ENCODE results near the gene THY1. TPM values are rescaled to one million over a fixed set of nuclear protein-coding genes. Genes with fewer than 3 reads are reported as not detected.

Gene THY1
- total RNA-seq, result 10 to 100 TPM in 1 of 2 donors, 1 to 10 TPM in 1; 3.3 to 39.7 TPM

- Histone ChIP-seq H3K9me3 (no peaks in the 10 kb centered on the region), H3K4me1 (replicated peaks) (no peaks in the 10 kb centered on the region), H3K27me3 (replicated peaks; ENCODE audit: insufficient read depth) (peaks cover 7% of the 10 kb centered on the region), H3K4me3 (peak within 1 kb of the TSS; percentile 16 to 25), H3K27ac (no peak within 1 kb of the TSS), H3K36me3 (no peaks in the 10 kb centered on the region)
- TF ChIP-seq POLR2A (IDR thresholded peaks at IDR 0.05), result no peak
- TF ChIP-seq, protein P1, sequence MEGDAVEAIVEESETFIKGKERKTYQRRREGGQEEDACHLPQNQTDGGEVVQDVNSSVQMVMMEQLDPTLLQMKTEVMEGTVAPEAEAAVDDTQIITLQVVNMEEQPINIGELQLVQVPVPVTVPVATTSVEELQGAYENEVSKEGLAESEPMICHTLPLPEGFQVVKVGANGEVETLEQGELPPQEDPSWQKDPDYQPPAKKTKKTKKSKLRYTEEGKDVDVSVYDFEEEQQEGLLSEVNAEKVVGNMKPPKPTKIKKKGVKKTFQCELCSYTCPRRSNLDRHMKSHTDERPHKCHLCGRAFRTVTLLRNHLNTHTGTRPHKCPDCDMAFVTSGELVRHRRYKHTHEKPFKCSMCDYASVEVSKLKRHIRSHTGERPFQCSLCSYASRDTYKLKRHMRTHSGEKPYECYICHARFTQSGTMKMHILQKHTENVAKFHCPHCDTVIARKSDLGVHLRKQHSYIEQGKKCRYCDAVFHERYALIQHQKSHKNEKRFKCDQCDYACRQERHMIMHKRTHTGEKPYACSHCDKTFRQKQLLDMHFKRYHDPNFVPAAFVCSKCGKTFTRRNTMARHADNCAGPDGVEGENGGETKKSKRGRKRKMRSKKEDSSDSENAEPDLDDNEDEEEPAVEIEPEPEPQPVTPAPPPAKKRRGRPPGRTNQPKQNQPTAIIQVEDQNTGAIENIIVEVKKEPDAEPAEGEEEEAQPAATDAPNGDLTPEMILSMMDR (IDR thresholded peaks at IDR 0.05), result no peak
- no peak for TF ChIP-seq POLR2AphosphoS5 (IDR thresholded peaks at IDR 0.05)
- intact Hi-C loops (cut with DNase I), result no loop called here
- no peak for DNase-seq (ENCODE audit: low spot score)
- 3% methylated on average over 29 of the region's 41 CpGs for WGBS
Measured at GRCh38 chr11:119422809-119423508, at the start of gene THY1. TSS of gene THY1 (minus strand) at chr11:119423172. CDS start at chr11:119420905, 2,267 bp downstream.

GRCh38 chr11:119472186-119472855 lies 49.3 kb upstream of the THY1 start:
- Histone ChIP-seq H3K9me3 (no peaks in the 10 kb centered on the region), H3K4me1 (replicated peaks) (no peaks in the 10 kb centered on the region), H3K27ac (no peak overlapping the region), H3K4me3 (no peak overlapping the region), H3K27me3 (replicated peaks; ENCODE audit: insufficient read depth) (no peaks in the 10 kb centered on the region), H3K36me3 (no peaks in the 10 kb centered on the region)
- DNase-seq (ENCODE audit: low spot score), result no peak
- TF ChIP-seq, protein P1 (IDR thresholded peaks at IDR 0.05), result no peak
- TF ChIP-seq POLR2AphosphoS5 (IDR thresholded peaks at IDR 0.05), result no peak
- no peak for TF ChIP-seq POLR2A (IDR thresholded peaks at IDR 0.05)
- WGBS, result 84% methylated on average over 10 of the region's 10 CpGs
- intact Hi-C loops (cut with DNase I), result no loop called here

GRCh38 chr11:119471329-119471728 lies 48.4 kb upstream of the THY1 start:
- intact Hi-C loops (cut with DNase I), result no loop called here
- H3K36me3 ChIP-seq, result no peaks in the 10 kb centered on the region
- no peaks in the 10 kb centered on the region for H3K9me3 ChIP-seq
- 89% methylated on average over 8 of the region's 8 CpGs for WGBS
- no peak for DNase-seq (ENCODE audit: low spot score)
- no peak overlapping the region for H3K27ac ChIP-seq
- H3K4me3 ChIP-seq, result no peak overlapping the region
- H3K27me3 ChIP-seq (replicated peaks; ENCODE audit: insufficient read depth), result no peaks in the 10 kb centered on the region
- TF ChIP-seq, protein P1 (IDR thresholded peaks at IDR 0.05), result no peak
- no peak for TF ChIP-seq POLR2A (IDR thresholded peaks at IDR 0.05)
- no peak for TF ChIP-seq POLR2AphosphoS5 (IDR thresholded peaks at IDR 0.05)
- no peaks in the 10 kb centered on the region for H3K4me1 ChIP-seq (replicated peaks)

DNA sequence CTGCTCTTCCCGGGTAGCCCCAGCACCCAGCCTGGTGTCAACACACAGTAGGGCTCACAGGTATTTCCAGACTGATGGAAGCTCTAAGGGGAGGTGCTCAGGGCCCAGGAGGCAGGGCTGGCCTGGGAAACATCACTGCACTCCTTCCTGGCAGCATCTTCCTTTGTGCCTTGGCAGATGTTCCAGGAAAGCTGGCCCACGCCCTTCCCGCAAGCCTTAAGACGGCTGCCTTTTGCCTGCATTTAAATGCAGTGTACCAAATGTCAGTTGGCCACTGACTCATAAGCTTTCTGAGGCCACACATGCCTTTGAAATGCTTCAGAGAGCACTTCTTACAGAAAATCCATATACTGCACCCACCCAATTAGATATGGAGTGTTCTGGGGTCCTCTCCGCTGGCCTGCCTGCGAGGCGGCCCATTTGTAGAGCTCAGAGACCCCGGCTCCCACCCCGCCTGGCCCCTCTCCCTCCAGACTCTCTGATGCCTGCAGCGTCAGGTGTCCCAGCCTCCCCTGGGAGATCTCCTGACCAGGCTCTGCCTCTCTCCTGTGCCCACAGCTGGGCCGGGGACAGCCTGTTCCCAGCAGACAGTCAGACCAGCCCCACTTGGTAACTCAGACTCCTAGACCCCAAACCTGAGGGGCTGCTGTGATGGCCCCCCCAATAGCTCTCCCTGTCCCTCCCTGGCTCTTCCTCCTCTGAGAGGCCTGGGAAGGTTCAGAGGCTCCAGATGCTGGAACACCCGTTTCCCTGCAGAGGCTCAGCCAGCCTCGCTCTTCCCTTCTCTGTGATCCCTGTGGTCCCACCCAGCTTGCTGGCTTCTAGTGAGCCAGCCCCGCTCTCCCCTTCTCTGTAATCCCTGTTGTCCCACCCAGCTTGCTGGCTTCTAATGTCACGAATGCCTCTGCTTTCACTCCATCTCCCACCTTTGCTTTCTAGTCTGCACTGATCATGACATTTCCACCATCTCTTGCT lies 47.6 kb upstream of the THY1 start:
- 73% methylated on average over 15 of the region's 15 CpGs for WGBS
- Histone ChIP-seq H3K27me3 (replicated peaks; ENCODE audit: insufficient read depth) (no peaks in the 10 kb centered on the region), H3K4me1 (replicated peaks) (no peaks in the 10 kb centered on the region), H3K4me3 (no peak overlapping the region), H3K36me3 (no peaks in the 10 kb centered on the region), H3K9me3 (no peaks in the 10 kb centered on the region), H3K27ac (no peak overlapping the region)
- no peak for DNase-seq (ENCODE audit: low spot score)
- intact Hi-C loops (cut with DNase I), result no loop called here
- TF ChIP-seq POLR2AphosphoS5 (IDR thresholded peaks at IDR 0.05), result no peak
- TF ChIP-seq, protein P1 (IDR thresholded peaks at IDR 0.05), result no peak
- no peak for TF ChIP-seq POLR2A (IDR thresholded peaks at IDR 0.05)

All from prostate gland (tissue), 2 donors.